OCI-LY3 (cell line): ENCODE data around the gene DIRAS2.

ENCODE experiments used
- H2AFZ ChIP-seq: fragments of 200-600, 300-600 bp; shearing (Covaris generic); 2 replicates; pipeline ENCODE4 v1.6.0; 2014; ENCODE audit warnings: antibody characterized with exemption, low read depth, low read length
- H3K27ac ChIP-seq: fragments of 200-600, 300-600 bp; sonication (generic); 2 replicates; pipeline ENCODE4 v1.5.1; 2014; ENCODE audit warnings: mild to moderate bottlenecking, low read length, moderate library complexity, mixed read lengths
- H3K27me3 ChIP-seq: fragments of 200-600, 300-600 bp; sonication (generic); 2 replicates; pipeline ENCODE4 v1.6.1; 2014; ENCODE audit warnings: low read depth, low read length, mixed read lengths
- H3K36me3 ChIP-seq: fragments of 200-600, 300-600 bp; sonication (generic); replicated peaks from 2 replicates; pipeline ENCODE3; 2014; ENCODE audit warnings: low read depth, low read length, mixed read lengths
- H3K4me1 ChIP-seq: fragments of 300-600, 200-600 bp; sonication (generic); 2 replicates; pipeline ENCODE4 v1.6.1; 2014; ENCODE audit warnings: low read length, mixed read lengths
- H3K4me2 ChIP-seq: fragments of 200-600, 300-600 bp; sonication (generic); 2 replicates; pipeline ENCODE4 v1.6.1; 2014; ENCODE audit warnings: low read length, mixed read lengths
- H3K4me3 ChIP-seq: fragments of 300-600, 200-600 bp; sonication (generic); 2 replicates; pipeline ENCODE4 v1.5.1; 2014; ENCODE audit warnings: antibody characterized with exemption, mild to moderate bottlenecking, low read length, moderate library complexity
- H3K79me2 ChIP-seq: fragments of 300-600, 200-600 bp; shearing (Covaris generic); 2 replicates; pipeline ENCODE4 v1.6.1; 2014; ENCODE audit warnings: mild to moderate bottlenecking, low read length, mixed read lengths
- H3K9ac ChIP-seq: fragments of 300-600, 200-600 bp; shearing (Covaris generic); 2 replicates; pipeline ENCODE4 v1.6.0; 2014; ENCODE audit warnings: mild to moderate bottlenecking, low read length, moderate library complexity
- H3K9me3 ChIP-seq: fragments of 200-600, 300-600 bp; shearing (Covaris generic); 2 replicates; pipeline ENCODE4 v1.6.1; 2014; ENCODE audit warnings: low read length, mixed read lengths; ENCODE audit not compliant: insufficient read depth
- H4K20me1 ChIP-seq: fragments of 200-600, 300-600 bp; sonication (generic); 2 replicates; pipeline ENCODE4 v1.6.1; 2016; ENCODE audit warnings: low read length, mixed read lengths; ENCODE audit not compliant: insufficient read depth
- EZH2phosphoT487 ChIP-seq: fragments of 200-600 bp; shearing (Covaris generic); IDR thresholded peaks from 2 replicates; pipeline ENCODE4 v1.6.1; 2018; ENCODE audit warnings: antibody characterized with exemption, mixed run types, low read depth
- TF ChIP-seq, protein P1 (sequence below): fragments of 200-600, 300-600 bp; sonication (generic); IDR thresholded peaks from 2 replicates; pipeline ENCODE4 v1.5.1; 2014; ENCODE audit warnings: antibody characterized with exemption, low read length, low read depth

DIRAS2 gene

DNA sequence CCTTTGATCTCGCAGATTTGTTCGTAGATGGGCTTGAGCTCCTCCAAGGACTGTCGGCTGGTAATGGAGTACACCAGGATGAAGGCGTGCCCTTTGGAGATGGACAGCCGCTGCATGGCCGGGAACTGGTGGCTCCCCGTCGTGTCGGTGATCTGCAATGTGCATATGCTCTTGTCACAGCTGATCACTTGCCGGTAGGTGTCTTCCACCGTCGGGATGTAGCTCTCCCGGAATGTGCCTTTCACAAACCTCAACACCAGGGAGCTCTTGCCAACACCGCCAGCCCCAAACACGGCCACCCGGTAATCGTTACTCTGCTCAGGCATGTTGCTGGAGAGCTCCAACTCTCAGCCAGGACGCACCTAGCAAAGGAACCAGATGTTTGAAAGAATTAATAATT lies 29.1 kb downstream of the DIRAS2 start:
- Histone ChIP-seq H3K4me1 (no peaks in the 10 kb centered on the region), H3K4me2 (no peak overlapping the region), H3K27ac (no peak overlapping the region), H3K9ac (no peak overlapping the region), H3K9me3 (no peaks in the 10 kb centered on the region), H2AFZ (no peak overlapping the region), H3K4me3 (no peak overlapping the region), H4K20me1 (no peaks in the 10 kb centered on the region), H3K36me3 (no peaks in the 10 kb centered on the region), H3K79me2 (no peaks in the 10 kb centered on the region), H3K27me3 (peaks cover 12% of the 10 kb centered on the region; the same call in 1 of the 2 replicates)
- TF ChIP-seq EZH2phosphoT487: no peak
- TF ChIP-seq, protein P1, sequence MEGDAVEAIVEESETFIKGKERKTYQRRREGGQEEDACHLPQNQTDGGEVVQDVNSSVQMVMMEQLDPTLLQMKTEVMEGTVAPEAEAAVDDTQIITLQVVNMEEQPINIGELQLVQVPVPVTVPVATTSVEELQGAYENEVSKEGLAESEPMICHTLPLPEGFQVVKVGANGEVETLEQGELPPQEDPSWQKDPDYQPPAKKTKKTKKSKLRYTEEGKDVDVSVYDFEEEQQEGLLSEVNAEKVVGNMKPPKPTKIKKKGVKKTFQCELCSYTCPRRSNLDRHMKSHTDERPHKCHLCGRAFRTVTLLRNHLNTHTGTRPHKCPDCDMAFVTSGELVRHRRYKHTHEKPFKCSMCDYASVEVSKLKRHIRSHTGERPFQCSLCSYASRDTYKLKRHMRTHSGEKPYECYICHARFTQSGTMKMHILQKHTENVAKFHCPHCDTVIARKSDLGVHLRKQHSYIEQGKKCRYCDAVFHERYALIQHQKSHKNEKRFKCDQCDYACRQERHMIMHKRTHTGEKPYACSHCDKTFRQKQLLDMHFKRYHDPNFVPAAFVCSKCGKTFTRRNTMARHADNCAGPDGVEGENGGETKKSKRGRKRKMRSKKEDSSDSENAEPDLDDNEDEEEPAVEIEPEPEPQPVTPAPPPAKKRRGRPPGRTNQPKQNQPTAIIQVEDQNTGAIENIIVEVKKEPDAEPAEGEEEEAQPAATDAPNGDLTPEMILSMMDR: no peak

DNA sequence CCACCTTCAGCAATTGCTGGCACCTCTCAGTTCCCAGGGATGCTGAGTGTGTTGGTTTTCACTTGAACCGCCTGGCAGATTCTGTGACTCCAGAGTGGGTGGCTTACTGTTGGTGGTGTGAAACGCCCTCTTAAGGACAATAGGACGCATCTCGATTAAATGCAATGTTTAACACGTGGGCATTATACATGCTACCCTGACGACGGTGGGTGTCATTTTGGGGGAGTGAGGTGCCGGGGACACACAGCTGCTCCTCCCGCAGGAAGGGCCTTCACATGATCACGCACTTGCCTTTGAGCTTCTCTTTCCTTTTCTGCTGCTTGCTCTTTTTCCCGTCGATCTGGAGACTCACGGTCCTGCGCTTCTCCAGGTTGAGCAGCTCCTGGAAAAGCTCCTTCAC lies 29.7 kb downstream of the DIRAS2 start:
- peaks cover 12% of the 10 kb centered on the region; the same call in 1 of the 2 replicates for H3K27me3 ChIP-seq
- H4K20me1 ChIP-seq: no peaks in the 10 kb centered on the region
- no peaks in the 10 kb centered on the region for H3K4me1 ChIP-seq
- no peaks in the 10 kb centered on the region for H3K36me3 ChIP-seq
- H3K27ac ChIP-seq: no peak overlapping the region
- TF ChIP-seq EZH2phosphoT487: no peak
- TF ChIP-seq, protein P1: no peak
- H3K79me2 ChIP-seq: no peaks in the 10 kb centered on the region
- H3K9me3 ChIP-seq: no peaks in the 10 kb centered on the region
- H2AFZ ChIP-seq: no peak overlapping the region
- no peak overlapping the region for H3K9ac ChIP-seq
- no peak overlapping the region for H3K4me2 ChIP-seq
- H3K4me3 ChIP-seq: no peak overlapping the region

DNA sequence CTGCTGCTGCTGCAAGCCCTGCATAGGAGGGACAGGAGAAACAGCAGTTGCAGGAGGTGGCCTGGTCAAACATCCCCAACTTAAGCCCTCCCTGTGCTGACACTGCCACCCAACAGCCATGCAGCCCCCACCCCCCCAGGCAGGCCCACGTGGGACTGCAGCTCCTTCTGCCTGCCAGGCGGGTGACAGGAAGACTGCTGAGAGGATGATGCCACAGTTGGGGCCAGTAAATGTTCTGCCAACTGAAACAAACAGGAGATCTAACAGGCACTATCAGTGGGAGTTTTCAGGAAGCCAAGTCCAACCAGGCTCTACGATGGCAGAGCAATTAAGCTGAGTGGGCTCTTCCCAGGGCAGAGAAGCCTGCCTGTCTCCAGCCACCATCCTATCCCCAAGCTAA lies 31.1 kb downstream of the DIRAS2 start:
- Histone ChIP-seq H3K27me3 (peaks cover 12% of the 10 kb centered on the region; the same call in 1 of the 2 replicates), H3K36me3 (no peaks in the 10 kb centered on the region), H3K27ac (no peak overlapping the region), H3K4me1 (no peaks in the 10 kb centered on the region), H3K79me2 (no peaks in the 10 kb centered on the region), H4K20me1 (no peaks in the 10 kb centered on the region), H3K4me3 (no peak overlapping the region), H3K9me3 (no peaks in the 10 kb centered on the region), H3K4me2 (no peak overlapping the region), H2AFZ (no peak overlapping the region), H3K9ac (no peak overlapping the region)
- no peak for TF ChIP-seq EZH2phosphoT487
- TF ChIP-seq, protein P1: no peak

DNA sequence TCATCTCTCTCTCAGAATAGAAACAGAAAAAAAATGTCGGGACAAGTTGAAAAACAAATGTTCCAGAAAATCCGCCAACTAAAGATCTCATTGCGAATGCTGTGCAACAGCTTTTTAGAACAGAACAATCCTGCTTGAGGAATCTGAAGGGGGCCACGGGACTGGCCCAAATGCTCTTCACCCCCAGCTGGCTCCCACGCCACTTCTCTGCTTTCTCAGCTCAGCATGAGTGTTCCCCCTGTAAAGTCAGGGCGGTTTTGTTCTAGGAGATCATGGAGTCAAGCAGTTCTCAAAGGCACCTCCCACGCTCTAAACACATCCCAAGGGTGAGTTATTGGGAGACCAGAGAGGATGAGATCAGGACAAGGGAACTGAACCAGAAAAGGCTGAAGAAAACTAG lies 31.5 kb downstream of the DIRAS2 start:
- Histone ChIP-seq H3K9me3 (no peaks in the 10 kb centered on the region), H2AFZ (no peak overlapping the region), H3K27me3 (peaks cover 12% of the 10 kb centered on the region; the same call in 1 of the 2 replicates), H3K4me1 (no peaks in the 10 kb centered on the region), H3K36me3 (no peaks in the 10 kb centered on the region), H3K79me2 (no peaks in the 10 kb centered on the region), H3K4me3 (no peak overlapping the region), H3K9ac (no peak overlapping the region), H3K4me2 (no peak overlapping the region), H4K20me1 (no peaks in the 10 kb centered on the region), H3K27ac (no peak overlapping the region)
- TF ChIP-seq EZH2phosphoT487: no peak
- TF ChIP-seq, protein P1: no peak
